ENCODE measurements around the gene SAMD8.

DNA sequence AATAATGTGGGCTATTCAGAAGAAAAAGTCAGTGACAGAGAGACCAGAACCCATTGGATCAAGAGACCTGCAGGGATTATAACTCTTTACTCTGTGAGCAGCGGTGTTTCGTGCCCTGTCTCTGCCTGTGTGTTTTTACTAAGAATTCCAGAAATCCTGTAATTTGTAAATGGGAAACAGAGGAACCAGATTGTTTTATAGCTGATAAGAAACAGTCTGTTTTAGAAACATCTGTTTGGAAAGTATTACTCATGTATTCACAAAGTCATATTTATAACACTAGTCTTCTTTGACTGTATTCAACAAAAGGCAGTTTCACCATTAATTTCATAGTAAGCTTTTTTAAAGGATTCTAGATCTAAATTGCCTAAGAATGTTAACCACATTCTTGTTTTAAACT is 69.1 kb downstream of the SAMD8 start:
- TF ChIP-seq JUN (IDR thresholded peaks at IDR 0.05; ENCODE audit: borderline replicate concordance, insufficient read depth, insufficient read length, low read depth) (peak; percentile 70), POLR2A (IDR thresholded peaks at IDR 0.05; ENCODE audit: low read depth, low read length) (no peak), POLR2AphosphoS5 (IDR thresholded peaks at IDR 0.05; ENCODE audit: insufficient read depth, low read depth, low read length) (no peak)
- TF ChIP-seq, protein P1, sequence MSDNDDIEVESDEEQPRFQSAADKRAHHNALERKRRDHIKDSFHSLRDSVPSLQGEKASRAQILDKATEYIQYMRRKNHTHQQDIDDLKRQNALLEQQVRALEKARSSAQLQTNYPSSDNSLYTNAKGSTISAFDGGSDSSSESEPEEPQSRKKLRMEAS (IDR thresholded peaks at IDR 0.05; ENCODE audit: insufficient read depth, insufficient read length): no peak
- TF ChIP-seq, protein P2, sequence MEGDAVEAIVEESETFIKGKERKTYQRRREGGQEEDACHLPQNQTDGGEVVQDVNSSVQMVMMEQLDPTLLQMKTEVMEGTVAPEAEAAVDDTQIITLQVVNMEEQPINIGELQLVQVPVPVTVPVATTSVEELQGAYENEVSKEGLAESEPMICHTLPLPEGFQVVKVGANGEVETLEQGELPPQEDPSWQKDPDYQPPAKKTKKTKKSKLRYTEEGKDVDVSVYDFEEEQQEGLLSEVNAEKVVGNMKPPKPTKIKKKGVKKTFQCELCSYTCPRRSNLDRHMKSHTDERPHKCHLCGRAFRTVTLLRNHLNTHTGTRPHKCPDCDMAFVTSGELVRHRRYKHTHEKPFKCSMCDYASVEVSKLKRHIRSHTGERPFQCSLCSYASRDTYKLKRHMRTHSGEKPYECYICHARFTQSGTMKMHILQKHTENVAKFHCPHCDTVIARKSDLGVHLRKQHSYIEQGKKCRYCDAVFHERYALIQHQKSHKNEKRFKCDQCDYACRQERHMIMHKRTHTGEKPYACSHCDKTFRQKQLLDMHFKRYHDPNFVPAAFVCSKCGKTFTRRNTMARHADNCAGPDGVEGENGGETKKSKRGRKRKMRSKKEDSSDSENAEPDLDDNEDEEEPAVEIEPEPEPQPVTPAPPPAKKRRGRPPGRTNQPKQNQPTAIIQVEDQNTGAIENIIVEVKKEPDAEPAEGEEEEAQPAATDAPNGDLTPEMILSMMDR (IDR thresholded peaks at IDR 0.05; ENCODE audit: extremely low read depth in 1 of 2, insufficient read depth in 1 of 2, low read depth in 1 of 2, low read length in 2 of 2): no peak
